Measurements from ENCODE around the gene HIPK2. TPM values are rescaled to one million over a fixed set of nuclear protein-coding genes. Genes with fewer than 3 reads are reported as not detected.
"Not testable (repeated sequence)": the region's sequence is repeated elsewhere in the genome, so short reads cannot be mapped to it uniquely, and the experiment has no call there.

The HIPK2 gene
- total RNA-seq, 1 experiment from 2014 or later = 33.4 TPM

DNA sequence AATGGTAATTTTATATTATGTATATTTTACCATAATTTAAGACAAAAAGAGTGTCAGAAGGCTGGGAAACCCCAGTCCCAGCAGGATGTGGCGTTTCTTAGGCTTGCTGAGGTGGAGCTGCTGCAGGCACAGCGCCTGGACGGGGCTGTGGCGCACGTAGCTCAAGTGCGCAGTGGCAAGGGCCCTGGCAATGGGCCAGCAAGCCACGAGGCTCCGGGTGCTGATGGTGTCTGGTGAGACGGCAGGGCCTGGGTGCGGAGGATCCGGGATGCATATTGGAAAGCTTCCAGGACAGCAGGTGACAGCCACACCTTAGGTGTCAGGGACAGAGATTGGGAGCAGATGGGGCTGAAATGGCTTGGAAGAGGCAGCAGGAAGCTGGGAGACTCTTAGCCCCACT, 217.1 kb downstream of the HIPK2 start:
- CTCF ChIA-PET = no interaction called here
- BruUV-seq (replicated peaks) = no TSS peak
- Mint-ChIP-seq H3K27me3 (ENCODE audit: unreplicated experiment) (no peaks in the 10 kb centered on the region), H3K36me3 (ENCODE audit: insufficient read depth, unreplicated experiment) (no peaks in the 10 kb centered on the region), H3K4me1 (ENCODE audit: low read depth, unreplicated experiment) (no peaks in the 10 kb centered on the region), H3K4me3 (ENCODE audit: low read depth, unreplicated experiment) (no peak overlapping the region), H3K27ac (ENCODE audit: unreplicated experiment) (no peak overlapping the region), H3K9me3 (ENCODE audit: low read depth, unreplicated experiment) (no peaks in the 10 kb centered on the region)
- TF ChIP-seq, protein P1, sequence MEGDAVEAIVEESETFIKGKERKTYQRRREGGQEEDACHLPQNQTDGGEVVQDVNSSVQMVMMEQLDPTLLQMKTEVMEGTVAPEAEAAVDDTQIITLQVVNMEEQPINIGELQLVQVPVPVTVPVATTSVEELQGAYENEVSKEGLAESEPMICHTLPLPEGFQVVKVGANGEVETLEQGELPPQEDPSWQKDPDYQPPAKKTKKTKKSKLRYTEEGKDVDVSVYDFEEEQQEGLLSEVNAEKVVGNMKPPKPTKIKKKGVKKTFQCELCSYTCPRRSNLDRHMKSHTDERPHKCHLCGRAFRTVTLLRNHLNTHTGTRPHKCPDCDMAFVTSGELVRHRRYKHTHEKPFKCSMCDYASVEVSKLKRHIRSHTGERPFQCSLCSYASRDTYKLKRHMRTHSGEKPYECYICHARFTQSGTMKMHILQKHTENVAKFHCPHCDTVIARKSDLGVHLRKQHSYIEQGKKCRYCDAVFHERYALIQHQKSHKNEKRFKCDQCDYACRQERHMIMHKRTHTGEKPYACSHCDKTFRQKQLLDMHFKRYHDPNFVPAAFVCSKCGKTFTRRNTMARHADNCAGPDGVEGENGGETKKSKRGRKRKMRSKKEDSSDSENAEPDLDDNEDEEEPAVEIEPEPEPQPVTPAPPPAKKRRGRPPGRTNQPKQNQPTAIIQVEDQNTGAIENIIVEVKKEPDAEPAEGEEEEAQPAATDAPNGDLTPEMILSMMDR (IDR thresholded peaks at IDR 0.05; ENCODE audit: unreplicated experiment) = no peak
- no peak for DNase-seq
- intact Hi-C loops (cut with micrococcal nuclease; ENCODE audit: unreplicated experiment) = no loop called here

GRCh38 chr7:139560199-139560598, 217.6 kb downstream of the HIPK2 start:
- Mint-ChIP-seq H3K27me3 (ENCODE audit: unreplicated experiment) (no peaks in the 10 kb centered on the region), H3K4me3 (ENCODE audit: low read depth, unreplicated experiment) (no peak overlapping the region), H3K36me3 (ENCODE audit: insufficient read depth, unreplicated experiment) (no peaks in the 10 kb centered on the region), H3K9me3 (ENCODE audit: low read depth, unreplicated experiment) (no peaks in the 10 kb centered on the region), H3K27ac (ENCODE audit: unreplicated experiment) (no peak overlapping the region), H3K4me1 (ENCODE audit: low read depth, unreplicated experiment) (no peaks in the 10 kb centered on the region)
- TF ChIP-seq, protein P1 (IDR thresholded peaks at IDR 0.05; ENCODE audit: unreplicated experiment) = no peak
- no TSS peak for BruUV-seq (replicated peaks)
- CTCF ChIA-PET = no interaction called here
- no peak for DNase-seq
- intact Hi-C loops (cut with micrococcal nuclease; ENCODE audit: unreplicated experiment) = no loop called here

- no peak for DNase-seq
- CTCF ChIA-PET = no interaction called here
- TF ChIP-seq, protein P1 (IDR thresholded peaks at IDR 0.05; ENCODE audit: unreplicated experiment) = no peak
- Mint-ChIP-seq H3K4me1 (ENCODE audit: low read depth, unreplicated experiment) (no peaks in the 10 kb centered on the region), H3K4me3 (ENCODE audit: low read depth, unreplicated experiment) (no peak overlapping the region), H3K27ac (ENCODE audit: unreplicated experiment) (no peak overlapping the region), H3K36me3 (ENCODE audit: insufficient read depth, unreplicated experiment) (no peaks in the 10 kb centered on the region), H3K9me3 (ENCODE audit: low read depth, unreplicated experiment) (peaks cover 2% of the 10 kb centered on the region), H3K27me3 (ENCODE audit: unreplicated experiment) (no peaks in the 10 kb centered on the region)
- no TSS peak for BruUV-seq (replicated peaks)
- intact Hi-C loops (cut with micrococcal nuclease; ENCODE audit: unreplicated experiment) = no loop called here
Measured at GRCh38 chr7:139559364-139560105, 218.3 kb downstream of the HIPK2 start.

GRCh38 chr7:139557857-139558581, 219.8 kb downstream of the HIPK2 start:
- H3K4me3 Mint-ChIP-seq (ENCODE audit: low read depth, unreplicated experiment) = no peak overlapping the region
- no TSS peak for BruUV-seq (replicated peaks)
- TF ChIP-seq, protein P1 (IDR thresholded peaks at IDR 0.05; ENCODE audit: unreplicated experiment) = no peak
- DNase-seq = no peak
- intact Hi-C loops (cut with micrococcal nuclease; ENCODE audit: unreplicated experiment) = no loop called here
- peaks cover 2% of the 10 kb centered on the region for H3K9me3 Mint-ChIP-seq (ENCODE audit: low read depth, unreplicated experiment)
- CTCF ChIA-PET = interaction anchor here (0.5 to 0.6 kb wide), 2 partner anchors 28 to 214 kb away, joined by 4 to 5 read pairs; no protein-coding TSS in a partner anchor
- no peaks in the 10 kb centered on the region for H3K36me3 Mint-ChIP-seq (ENCODE audit: insufficient read depth, unreplicated experiment)
- H3K4me1 Mint-ChIP-seq (ENCODE audit: low read depth, unreplicated experiment) = no peaks in the 10 kb centered on the region
- H3K27ac Mint-ChIP-seq (ENCODE audit: unreplicated experiment) = no peak overlapping the region
- H3K27me3 Mint-ChIP-seq (ENCODE audit: unreplicated experiment) = no peaks in the 10 kb centered on the region

DNA sequence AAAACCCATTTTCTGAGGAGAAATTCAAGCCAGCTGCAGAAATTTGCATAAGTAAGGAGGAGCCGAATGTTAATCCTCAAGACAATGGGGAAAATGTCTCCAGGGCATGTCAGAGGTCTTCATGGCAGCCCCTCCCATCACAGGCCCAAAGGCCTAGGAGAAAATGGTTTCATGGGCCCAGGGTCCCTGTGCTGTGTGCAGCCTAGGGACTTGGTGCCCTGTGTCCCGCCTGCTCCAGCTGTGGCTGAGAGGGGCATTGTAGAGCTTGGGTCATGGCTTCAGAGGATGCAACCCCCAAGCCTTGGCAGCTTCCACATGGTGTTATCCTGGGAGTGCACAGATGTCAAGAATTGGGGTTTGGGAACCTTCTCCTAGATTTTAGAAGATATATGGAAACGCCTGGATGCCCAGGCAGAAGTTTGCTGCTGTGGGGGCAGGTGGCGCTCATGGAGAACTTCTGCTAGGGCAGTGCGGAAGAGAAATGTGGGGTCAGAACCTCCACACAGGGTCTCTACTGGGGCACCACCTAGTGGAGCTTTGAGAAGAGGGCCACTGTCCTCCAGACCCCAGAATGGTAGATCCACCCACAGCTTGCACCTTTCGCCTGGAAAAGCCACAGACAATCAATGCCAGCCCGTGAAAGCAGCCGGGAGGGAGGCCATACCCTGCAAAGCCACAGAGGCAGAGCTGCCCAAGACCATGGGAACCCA, 223.7 kb downstream of the HIPK2 start:
- H3K27ac Mint-ChIP-seq (ENCODE audit: unreplicated experiment); CTCF ChIA-PET; intact Hi-C loops (cut with micrococcal nuclease; ENCODE audit: unreplicated experiment); H3K36me3 Mint-ChIP-seq (ENCODE audit: insufficient read depth, unreplicated experiment); H3K4me3 Mint-ChIP-seq (ENCODE audit: low read depth, unreplicated experiment); H3K27me3 Mint-ChIP-seq (ENCODE audit: unreplicated experiment); DNase-seq; H3K4me1 Mint-ChIP-seq (ENCODE audit: low read depth, unreplicated experiment); H3K9me3 Mint-ChIP-seq (ENCODE audit: low read depth, unreplicated experiment); BruUV-seq (replicated peaks): not testable (repeated sequence)

All from Calu3 (cell line).